Activated CD4-positive, alpha-beta memory T cell treated with anti-CD3 and anti-CD28 coated beads for 36 hours (primary cell): Measurements from ENCODE around the gene LNX1. TPM values are rescaled to one million over a fixed set of nuclear protein-coding genes. Genes with fewer than 3 reads are reported as not detected.
"Not testable (repeated sequence)": the region's sequence is repeated elsewhere in the genome, so short reads cannot be mapped to it uniquely, and the experiment has no call there.

Source experiments
- CTCF ChIA-PET: fragments of 350-600 bp; sonication (Branson Sonifier 250); formaldehyde crosslinking; loops from one replicate; lab custom pipeline; 2021; ENCODE audit warnings: antibody characterized with exemption, inconsistent platforms; lab: Charles Lee
- POLR2A ChIA-PET: fragments of 350-600 bp; sonication (Branson Sonifier 250); formaldehyde crosslinking; loops from one replicate; lab custom pipeline; 2021; ENCODE audit warnings: antibody characterized with exemption; lab: Charles Lee
- DNase-seq: peaks from one replicate; pipeline ENCODE4 v3.0.0-alpha.2; 2020
- H3K27ac Mint-ChIP-seq: one replicate; pipeline ENCODE4 v1.8.0; 2021; ENCODE audit warnings: mixed read lengths
- H3K27me3 Mint-ChIP-seq: one replicate; pipeline ENCODE4 v1.8.0; 2021; ENCODE audit warnings: mixed read lengths
- H3K36me3 Mint-ChIP-seq: one replicate; pipeline ENCODE4 v1.8.0; 2021; ENCODE audit warnings: mixed read lengths
- H3K4me1 Mint-ChIP-seq: one replicate; pipeline ENCODE4 v1.8.0; 2021; ENCODE audit warnings: low read depth, mixed read lengths
- H3K4me3 Mint-ChIP-seq: one replicate; pipeline ENCODE4 v1.8.0; 2021; ENCODE audit warnings: mild to moderate bottlenecking, mixed read lengths
- H3K9me3 Mint-ChIP-seq: one replicate; pipeline ENCODE4 v1.8.0; 2021; ENCODE audit warnings: mixed read lengths
- intact Hi-C: fragments of 100-400 bp; cut with micrococcal nuclease; formaldehyde crosslinking; loops from one replicate; pipeline ENCODE4 v1.15.1; 2023
- total RNA-seq, 2 experiments: library from RNA; stranded (reverse); gene quantifications; one replicate each; pipeline ENCODE4 v1.2.3, GENCODE V29; 2021

The LNX1 gene
- total RNA-seq, 2 experiments from 2014 or later: not detected

- intact Hi-C loops: no loop called here
- ChIA-PET POLR2A (no interaction called here), CTCF (no interaction called here)
- H3K9me3 Mint-ChIP-seq: no peaks in the 10 kb centered on the region
- H3K27ac Mint-ChIP-seq: no peak overlapping the region
- H3K27me3 Mint-ChIP-seq: no peaks in the 10 kb centered on the region
- peaks cover 9% of the 10 kb centered on the region for H3K36me3 Mint-ChIP-seq
- no peak overlapping the region for H3K4me3 Mint-ChIP-seq
- H3K4me1 Mint-ChIP-seq: peaks cover 7% of the 10 kb centered on the region
- no peak for DNase-seq
Observed at GRCh38 chr4:53422367-53422766, 168.9 kb downstream of the LNX1 start.

GRCh38 chr4:53421791-53422190 is 169.5 kb downstream of the LNX1 start:
- no peak overlapping the region for H3K4me3 Mint-ChIP-seq
- no peaks in the 10 kb centered on the region for H3K27me3 Mint-ChIP-seq
- ChIA-PET CTCF (no interaction called here), POLR2A (no interaction called here)
- intact Hi-C loops: no loop called here
- peaks cover 7% of the 10 kb centered on the region for H3K4me1 Mint-ChIP-seq
- DNase-seq: no peak
- H3K9me3 Mint-ChIP-seq: no peaks in the 10 kb centered on the region
- H3K36me3 Mint-ChIP-seq: peaks cover 7% of the 10 kb centered on the region
- no peak overlapping the region for H3K27ac Mint-ChIP-seq

DNA sequence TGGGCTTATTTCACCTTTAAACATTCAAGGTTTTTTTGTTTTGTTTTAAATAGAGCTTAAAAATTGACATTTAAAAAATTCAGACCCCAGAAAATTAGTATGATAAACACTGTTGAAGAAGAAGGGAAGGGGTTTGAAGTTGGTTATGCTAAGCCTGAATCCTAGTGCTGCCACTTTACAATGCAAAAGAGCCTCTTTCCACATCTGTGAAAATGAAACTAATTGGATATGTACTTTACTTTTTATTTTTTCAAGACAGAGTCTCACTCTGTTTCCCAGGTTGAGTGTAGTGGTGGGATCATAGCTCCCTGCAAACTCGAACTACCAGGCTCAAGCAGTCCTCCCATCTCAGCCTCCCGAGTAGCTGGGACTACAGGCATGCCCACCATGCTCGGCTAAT is 172.1 kb downstream of the LNX1 start:
- Mint-ChIP-seq H3K9me3 (no peaks in the 10 kb centered on the region), H3K27me3 (no peaks in the 10 kb centered on the region), H3K27ac (no peak overlapping the region), H3K36me3 (peaks cover 12% of the 10 kb centered on the region), H3K4me1 (peaks cover 15% of the 10 kb centered on the region), H3K4me3 (no peak overlapping the region)
- intact Hi-C loops: no loop called here
- ChIA-PET POLR2A (no interaction called here), CTCF (no interaction called here)
- no peak for DNase-seq

DNA sequence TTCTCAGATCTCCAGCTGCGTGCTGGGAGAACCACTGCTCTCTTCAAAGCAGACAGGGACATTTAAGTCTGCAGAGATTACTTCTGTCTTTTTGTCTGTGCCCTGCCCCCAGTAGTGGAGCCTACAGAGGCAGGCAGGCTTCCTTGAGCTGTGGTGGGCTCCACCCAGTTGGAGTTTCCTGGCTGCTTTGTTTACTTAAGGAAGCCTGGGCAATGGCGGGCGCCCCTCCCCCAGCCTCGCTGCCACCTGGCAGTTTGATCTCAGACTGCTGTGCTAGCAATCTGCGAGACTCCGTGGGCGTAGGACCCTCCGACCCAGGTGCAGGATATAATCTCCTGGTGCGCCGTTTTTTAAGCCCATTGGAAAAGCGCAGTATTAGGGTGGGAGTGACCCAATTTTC is 181.8 kb downstream of the LNX1 start:
- H3K27me3 Mint-ChIP-seq, H3K9me3 Mint-ChIP-seq, POLR2A ChIA-PET, intact Hi-C loops, H3K27ac Mint-ChIP-seq, CTCF ChIA-PET, DNase-seq, H3K4me3 Mint-ChIP-seq: not testable (repeated sequence)
- H3K4me1 Mint-ChIP-seq: peaks cover 56% of the 10 kb centered on the region
- H3K36me3 Mint-ChIP-seq: peaks cover 43% of the 10 kb centered on the region

Other genes starting within 250 kb of the LNX1 start
- 10 to 100 TPM; 18.8 to 19.9 TPM for gene SCFD2, start 225.4 kb downstream of the LNX1 start, total RNA-seq
- gene FIP1L1, start 213.8 kb downstream of the LNX1 start, total RNA-seq: 10 to 100 TPM; 65.0 to 72.7 TPM